Measurements from ENCODE around the gene GGCT. TPM values are rescaled to one million over a fixed set of nuclear protein-coding genes. Genes with fewer than 3 reads are reported as not detected.
"Not testable (repeated sequence)": the region's sequence is repeated elsewhere in the genome, so short reads cannot be mapped to it uniquely, and the experiment has no call there.

GGCT gene
- total RNA-seq, 1 donor from 2014 or later = 17.6 TPM

- DNase-seq = no peak
Observed at GRCh38 chr7:30515761-30516160, 11.1 kb upstream of the GGCT start.

GRCh38 chr7:30514776-30515175, 10.1 kb upstream of the GGCT start:
- no peak for DNase-seq

GRCh38 chr7:30514177-30514576, 9.5 kb upstream of the GGCT start:
- DNase-seq = no peak

- DNase-seq = no peak
Observed at GRCh38 chr7:30513762-30514161, 9.1 kb upstream of the GGCT start.

- no peak for DNase-seq
Observed at GRCh38 chr7:30511973-30512662, 7.5 kb upstream of the GGCT start.

GRCh38 chr7:30511494-30511893, 6.9 kb upstream of the GGCT start:
- no peak for DNase-seq

- DNase-seq = no peak
Observed at GRCh38 chr7:30510124-30511075, 5.8 kb upstream of the GGCT start.

- DNase-seq = not testable (repeated sequence)
Observed at GRCh38 chr7:30509171-30509857, 4.7 kb upstream of the GGCT start.

- DNase-seq = not testable (repeated sequence)
Observed at GRCh38 chr7:30507346-30507900, 2.8 kb upstream of the GGCT start.

- DNase-seq = no peak
Observed at GRCh38 chr7:30505174-30505697, 607 bp upstream of the GGCT start.

GRCh38 chr7:30503274-30504212, 1.1 kb downstream of the GGCT start:
- DNase-seq = no peak

GRCh38 chr7:30502470-30503251, 2.0 kb downstream of the GGCT start:
- no peak for DNase-seq

- DNase-seq = no peak
Observed at GRCh38 chr7:30501264-30501663, 3.4 kb downstream of the GGCT start.

- no peak for DNase-seq
Observed at GRCh38 chr7:30493228-30493627, 11.4 kb downstream of the GGCT start.

- DNase-seq = no peak
Observed at GRCh38 chr7:30491417-30491816, 13.2 kb downstream of the GGCT start.

- DNase-seq = no peak
Observed at GRCh38 chr7:30487371-30487770, 17.3 kb downstream of the GGCT start.

GRCh38 chr7:30485667-30486066, 19.0 kb downstream of the GGCT start:
- DNase-seq = no peak

GRCh38 chr7:30481416-30481815, 23.2 kb downstream of the GGCT start:
- DNase-seq = not testable (repeated sequence)

GRCh38 chr7:30479202-30480120, 25.2 kb downstream of the GGCT start:
- no peak for DNase-seq
